ENCODE results near the gene MFAP3. TPM values are rescaled to one million over a fixed set of nuclear protein-coding genes. Genes with fewer than 3 reads are reported as not detected.
A peak's percentile ranks its signal among the peaks of the same experiment; 100 is the strongest.

MFAP3 gene
- total RNA-seq (36.4 TPM), polyA plus RNA-seq (ENCODE audit: insufficient read depth, low read depth, low replicate concordance) (3.1 TPM)
- long read RNA-seq, donor 1, partial matches to known transcripts = 0 of 3 reads
- long read RNA-seq, donor 1, other reads (novel, unspliced or antisense) = 0 of 3 reads
- long read RNA-seq, donor 2, partial matches to known transcripts = 0 of 4 reads
- long read RNA-seq, donor 2, other reads (novel, unspliced or antisense) = 0 of 4 reads
- long read RNA-seq, donor 3, transcript MFAP3-212 (3 exons, 643 nt) = major isoform, 7 of 14 reads
- long read RNA-seq, donor 3, partial matches to known transcripts = 6 of 14 reads
- long read RNA-seq, donor 3, other reads (novel, unspliced or antisense) = 0 of 14 reads
- long read RNA-seq, donor 4, partial matches to known transcripts = 0 of 3 reads
- long read RNA-seq, donor 4, other reads (novel, unspliced or antisense) = 0 of 3 reads
- long read RNA-seq, donor 5 = 0 reads
- long read RNA-seq, donor 6, transcript MFAP3-212 (3 exons, 643 nt) = major isoform, 7 of 7 reads
- long read RNA-seq, donor 6, partial matches to known transcripts = 0 of 7 reads
- long read RNA-seq, donor 6, other reads (novel, unspliced or antisense) = 0 of 7 reads
- long read RNA-seq, donor 7, transcript MFAP3-212 (3 exons, 643 nt) = major isoform, 19 of 31 reads
- long read RNA-seq, donor 7, partial matches to known transcripts = 2 of 31 reads
- long read RNA-seq, donor 7, other reads (novel, unspliced or antisense) = 9 of 31 reads
- long read RNA-seq, donor 8, partial matches to known transcripts = 0 of 4 reads
- long read RNA-seq, donor 8, other reads (novel, unspliced or antisense) = 0 of 4 reads
- long read RNA-seq, donor 9, partial matches to known transcripts = 0 of 2 reads
- long read RNA-seq, donor 9, other reads (novel, unspliced or antisense) = 0 of 2 reads
- long read RNA-seq, donor 10, partial matches to known transcripts = 0 of 3 reads
- long read RNA-seq, donor 10, other reads (novel, unspliced or antisense) = 0 of 3 reads

DNA sequence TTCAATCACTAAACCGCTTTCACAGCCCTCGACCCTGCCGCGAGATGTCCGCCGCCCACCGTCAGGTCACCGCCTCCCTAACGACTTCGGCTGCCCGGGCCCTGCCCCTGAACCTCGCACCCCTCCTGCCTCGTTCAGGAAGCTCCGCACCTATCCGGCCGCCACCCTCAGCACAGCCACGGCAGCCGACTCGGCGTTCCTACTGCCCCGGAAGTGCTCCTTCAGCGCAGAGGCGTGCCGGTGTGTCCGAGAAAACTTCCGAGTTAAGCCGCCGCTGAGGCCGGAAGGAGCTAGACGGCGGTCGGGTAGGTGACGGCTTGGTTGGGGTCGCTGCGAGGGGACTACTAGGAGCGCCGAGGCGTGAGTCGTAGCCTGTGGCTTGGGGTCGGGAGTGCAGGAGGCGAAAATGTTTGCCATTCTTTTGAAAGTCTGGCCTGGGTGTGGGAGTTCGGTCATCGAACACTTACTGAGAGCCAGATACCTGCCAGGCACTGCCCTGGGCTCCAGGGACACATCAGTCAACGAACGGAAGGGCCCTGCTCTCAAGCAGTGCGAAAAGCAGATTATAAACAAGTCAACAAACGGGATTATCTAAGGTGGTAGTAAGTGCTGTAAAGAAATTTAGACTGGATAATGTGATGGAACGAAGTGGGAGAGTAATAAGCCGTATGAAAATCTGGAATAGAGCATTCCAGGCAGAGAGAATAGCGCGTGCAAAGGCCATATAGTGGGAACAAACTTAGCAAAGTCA, at the start of gene MFAP3, which contains the start of gene FAM114A2:
Gene MFAP3 (plus strand): TSS at position 261 of the 751 bp plus-strand sequence. CDS start 10,756 bp downstream, outside the sequence.
Gene FAM114A2 (minus strand): TSS at position 204 of the 751 bp plus-strand sequence. CDS start 3,957 bp downstream, outside the sequence.
- H3K9me3 ChIP-seq (ENCODE audit: control insufficient read depth in 2 of 3, insufficient read depth in 1 of 3, low read length in 3 of 3) = no peaks in the 10 kb centered on the region
- peak within 1 kb of the TSS; percentile 93 to 98 (median 96) for H3K9ac ChIP-seq (ENCODE audit: low read length in 3 of 3)
- TF ChIP-seq, protein P1, sequence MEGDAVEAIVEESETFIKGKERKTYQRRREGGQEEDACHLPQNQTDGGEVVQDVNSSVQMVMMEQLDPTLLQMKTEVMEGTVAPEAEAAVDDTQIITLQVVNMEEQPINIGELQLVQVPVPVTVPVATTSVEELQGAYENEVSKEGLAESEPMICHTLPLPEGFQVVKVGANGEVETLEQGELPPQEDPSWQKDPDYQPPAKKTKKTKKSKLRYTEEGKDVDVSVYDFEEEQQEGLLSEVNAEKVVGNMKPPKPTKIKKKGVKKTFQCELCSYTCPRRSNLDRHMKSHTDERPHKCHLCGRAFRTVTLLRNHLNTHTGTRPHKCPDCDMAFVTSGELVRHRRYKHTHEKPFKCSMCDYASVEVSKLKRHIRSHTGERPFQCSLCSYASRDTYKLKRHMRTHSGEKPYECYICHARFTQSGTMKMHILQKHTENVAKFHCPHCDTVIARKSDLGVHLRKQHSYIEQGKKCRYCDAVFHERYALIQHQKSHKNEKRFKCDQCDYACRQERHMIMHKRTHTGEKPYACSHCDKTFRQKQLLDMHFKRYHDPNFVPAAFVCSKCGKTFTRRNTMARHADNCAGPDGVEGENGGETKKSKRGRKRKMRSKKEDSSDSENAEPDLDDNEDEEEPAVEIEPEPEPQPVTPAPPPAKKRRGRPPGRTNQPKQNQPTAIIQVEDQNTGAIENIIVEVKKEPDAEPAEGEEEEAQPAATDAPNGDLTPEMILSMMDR (IDR thresholded peaks at IDR 0.05; ENCODE audit: borderline replicate concordance, extremely low read depth, insufficient read depth) = no peak
- H3K27ac ChIP-seq (ENCODE audit: low read depth in 2 of 2, low read length in 2 of 2) = peak within 1 kb of the TSS; percentile 79 to 88
- intact Hi-C loops (cut with DNase I) = no loop called here
- no peaks in the 10 kb centered on the region for H3K36me3 ChIP-seq (ENCODE audit: control insufficient read depth in 2 of 3, insufficient read depth in 3 of 3, low read length in 3 of 3)
- peaks cover 0 to 8% (median 5%) of the 10 kb centered on the region in 3 donors for H3K4me1 ChIP-seq (ENCODE audit: control insufficient read depth in 2 of 3, insufficient read depth in 2 of 3, low read depth in 1 of 3, low read length in 3 of 3)
- no peaks in the 10 kb centered on the region for H3K27me3 ChIP-seq (ENCODE audit: control insufficient read depth, insufficient read depth, low read length)
- FAIRE-seq (no peak), DNase-seq (peak; percentile 91 to 96 (median 94))
- peak within 1 kb of the TSS; percentile 97 to 99 (median 98) for H3K4me3 ChIP-seq (ENCODE audit: low read length in 3 of 3)

DNA sequence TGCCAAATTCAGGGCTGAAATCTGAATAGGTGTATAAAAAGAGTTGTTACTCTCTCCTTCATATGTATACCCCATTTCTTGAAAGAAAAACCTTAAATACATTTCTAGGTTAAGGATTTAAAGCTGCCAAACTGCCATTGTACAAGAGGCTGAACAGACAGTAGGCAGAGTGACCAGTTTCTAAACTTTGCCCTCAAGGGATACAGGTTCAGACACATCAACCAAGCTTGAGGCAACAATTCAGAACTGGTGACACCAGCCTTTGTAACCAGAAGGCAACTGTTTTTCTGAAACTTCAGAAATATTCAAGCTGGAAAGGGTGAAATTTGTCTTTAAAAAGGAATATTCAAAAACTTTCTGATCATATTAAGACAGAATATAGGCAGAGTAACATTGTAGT, 47.6 kb upstream of the MFAP3 start:
- H3K4me1 ChIP-seq (ENCODE audit: control insufficient read depth in 2 of 3, insufficient read depth in 2 of 3, low read depth in 1 of 3, low read length in 3 of 3) = no peaks in the 10 kb centered on the region
- no peak overlapping the region for H3K9ac ChIP-seq (ENCODE audit: low read length in 3 of 3)
- no peaks in the 10 kb centered on the region for H3K27me3 ChIP-seq (ENCODE audit: control insufficient read depth, insufficient read depth, low read length)
- TF ChIP-seq, protein P1 (IDR thresholded peaks at IDR 0.05; ENCODE audit: borderline replicate concordance, extremely low read depth, insufficient read depth) = no peak
- intact Hi-C loops (cut with DNase I) = no loop called here
- FAIRE-seq (no peak), DNase-seq (no peak)
- no peaks in the 10 kb centered on the region for H3K9me3 ChIP-seq (ENCODE audit: control insufficient read depth in 2 of 3, insufficient read depth in 1 of 3, low read length in 3 of 3)
- H3K27ac ChIP-seq (ENCODE audit: low read depth in 2 of 2, low read length in 2 of 2) = no peak overlapping the region
- H3K36me3 ChIP-seq (ENCODE audit: control insufficient read depth in 2 of 3, insufficient read depth in 3 of 3, low read length in 3 of 3) = peaks cover 0 to 18% (median 3%) of the 10 kb centered on the region in 3 donors
- H3K4me3 ChIP-seq (ENCODE audit: low read length in 3 of 3) = no peak overlapping the region

DNA sequence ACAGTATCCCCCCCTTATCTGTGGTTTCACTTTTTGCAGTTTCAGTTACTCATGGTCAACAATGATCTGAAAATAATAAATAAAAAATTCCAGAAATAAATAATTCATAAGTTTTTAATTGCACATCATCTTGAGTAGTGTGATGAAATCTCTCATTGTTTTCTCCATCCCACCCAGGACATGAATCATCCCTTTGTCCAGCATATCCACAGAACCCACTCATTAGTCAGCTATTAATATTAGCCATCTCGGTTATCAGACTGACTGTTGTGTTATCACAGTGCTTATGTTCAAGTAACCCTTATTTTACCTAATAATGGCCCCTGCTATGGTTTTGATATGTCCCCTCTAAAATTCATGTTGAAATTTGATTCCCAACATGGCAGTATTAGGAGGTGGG, 40.8 kb upstream of the MFAP3 start:
- intact Hi-C loops (cut with DNase I) = no loop called here
- TF ChIP-seq, protein P1 (IDR thresholded peaks at IDR 0.05; ENCODE audit: borderline replicate concordance, extremely low read depth, insufficient read depth) = no peak
- Histone ChIP-seq H3K27ac (ENCODE audit: low read depth in 2 of 2, low read length in 2 of 2) (no peak overlapping the region), H3K4me1 (ENCODE audit: control insufficient read depth in 2 of 3, insufficient read depth in 2 of 3, low read depth in 1 of 3, low read length in 3 of 3) (no peaks in the 10 kb centered on the region), H3K4me3 (ENCODE audit: low read length in 3 of 3) (no peak overlapping the region), H3K27me3 (ENCODE audit: control insufficient read depth, insufficient read depth, low read length) (no peaks in the 10 kb centered on the region), H3K9me3 (ENCODE audit: control insufficient read depth in 2 of 3, insufficient read depth in 1 of 3, low read length in 3 of 3) (no peaks in the 10 kb centered on the region), H3K36me3 (ENCODE audit: control insufficient read depth in 2 of 3, insufficient read depth in 3 of 3, low read length in 3 of 3) (peaks cover 0 to 16% (median 7%) of the 10 kb centered on the region in 3 donors), H3K9ac (ENCODE audit: low read length in 3 of 3) (no peak overlapping the region)
- FAIRE-seq (no peak), DNase-seq (no peak)
